Measurements from ENCODE around the gene DEFB123.

The DEFB123 gene

DNA sequence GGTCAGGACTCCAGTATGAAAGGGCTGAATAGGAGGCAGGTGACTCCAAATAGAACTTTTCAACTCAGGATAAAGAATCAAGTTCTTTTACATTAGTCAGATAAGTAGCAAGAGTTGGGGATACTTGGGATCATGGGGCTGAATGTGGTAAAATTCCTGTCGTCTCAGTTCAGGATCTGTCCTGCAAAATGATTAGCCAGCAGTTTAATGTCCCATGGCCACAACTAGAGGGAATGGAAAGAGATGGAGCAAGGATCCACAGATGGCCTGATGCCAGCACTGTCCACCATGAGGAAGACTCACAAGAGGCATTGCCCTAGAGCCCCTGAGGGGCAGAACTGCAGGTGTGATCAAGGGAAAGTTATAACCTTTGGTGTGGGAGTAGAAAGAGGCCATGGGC is 36.5 kb upstream of the DEFB123 start:
- Histone ChIP-seq H3F3A (ENCODE audit: insufficient read depth) (no peaks in the 10 kb centered on the region), H2AFZ (ENCODE audit: low read depth, low read length, severe bottlenecking) (no peak overlapping the region), H3K4me2 (ENCODE audit: low read depth, low read length, poor library complexity, severe bottlenecking) (no peak overlapping the region), H3K4me3 (ENCODE audit: insufficient read depth, low read length, poor library complexity, severe bottlenecking) (no peak overlapping the region), H3K27me3 (ENCODE audit: low read length) (0 out of 2 replicates have a peak, but pooled peaks cover 4% of the 10 kb centered on the region), H3K9me2 (replicated peaks; ENCODE audit: insufficient read depth, low read length) (no peaks in the 10 kb centered on the region), H3K9ac (ENCODE audit: low read length) (no peak overlapping the region), H3K9me3 (ENCODE audit: insufficient read depth, low read length) (no peaks in the 10 kb centered on the region), H3K79me2 (ENCODE audit: insufficient read depth, low read length) (no peaks in the 10 kb centered on the region), H4K20me1 (ENCODE audit: low read depth, low read length) (no peaks in the 10 kb centered on the region), H3K27ac (ENCODE audit: low read depth, low read length) (no peak overlapping the region), H3K36me3 (ENCODE audit: low read length) (no peaks in the 10 kb centered on the region)
- TF ChIP-seq, protein P1, sequence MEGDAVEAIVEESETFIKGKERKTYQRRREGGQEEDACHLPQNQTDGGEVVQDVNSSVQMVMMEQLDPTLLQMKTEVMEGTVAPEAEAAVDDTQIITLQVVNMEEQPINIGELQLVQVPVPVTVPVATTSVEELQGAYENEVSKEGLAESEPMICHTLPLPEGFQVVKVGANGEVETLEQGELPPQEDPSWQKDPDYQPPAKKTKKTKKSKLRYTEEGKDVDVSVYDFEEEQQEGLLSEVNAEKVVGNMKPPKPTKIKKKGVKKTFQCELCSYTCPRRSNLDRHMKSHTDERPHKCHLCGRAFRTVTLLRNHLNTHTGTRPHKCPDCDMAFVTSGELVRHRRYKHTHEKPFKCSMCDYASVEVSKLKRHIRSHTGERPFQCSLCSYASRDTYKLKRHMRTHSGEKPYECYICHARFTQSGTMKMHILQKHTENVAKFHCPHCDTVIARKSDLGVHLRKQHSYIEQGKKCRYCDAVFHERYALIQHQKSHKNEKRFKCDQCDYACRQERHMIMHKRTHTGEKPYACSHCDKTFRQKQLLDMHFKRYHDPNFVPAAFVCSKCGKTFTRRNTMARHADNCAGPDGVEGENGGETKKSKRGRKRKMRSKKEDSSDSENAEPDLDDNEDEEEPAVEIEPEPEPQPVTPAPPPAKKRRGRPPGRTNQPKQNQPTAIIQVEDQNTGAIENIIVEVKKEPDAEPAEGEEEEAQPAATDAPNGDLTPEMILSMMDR (IDR thresholded peaks at IDR 0.05; ENCODE audit: insufficient read depth, low read length, poor library complexity, severe bottlenecking): no peak
- TF ChIP-seq EZH2phosphoT487 (conservative IDR thresholded peaks at IDR 0.05; ENCODE audit: low read length): no peak

DNA sequence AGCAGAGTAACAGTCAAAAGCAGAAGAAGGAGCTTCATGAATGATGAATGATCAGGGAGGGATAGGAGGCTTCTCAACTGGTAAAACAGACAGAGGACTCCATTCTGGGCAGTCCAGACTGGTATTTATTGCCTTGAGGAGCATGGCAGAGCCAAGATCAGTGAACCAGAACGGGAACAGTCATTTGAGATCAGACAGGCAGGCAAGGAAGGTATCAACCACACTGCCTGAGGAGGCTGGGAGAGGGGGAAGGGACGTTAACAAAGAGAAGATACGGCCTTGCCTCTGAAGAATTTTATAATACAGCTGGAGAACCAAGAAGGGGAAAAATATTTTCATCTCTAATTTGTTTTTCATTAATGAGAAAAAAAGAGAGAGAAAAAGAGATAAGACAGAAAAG is 34.3 kb upstream of the DEFB123 start, which contains the start of gene DEFB121:
Gene DEFB121, minus strand, starts transcription at position 101 of the 400 bp plus-strand sequence. Its CDS starts 63 bp downstream, at position 38.
- H4K20me1 ChIP-seq (ENCODE audit: low read depth, low read length): no peaks in the 10 kb centered on the region
- no peaks in the 10 kb centered on the region for H3K9me2 ChIP-seq (replicated peaks; ENCODE audit: insufficient read depth, low read length)
- H3K27me3 ChIP-seq (ENCODE audit: low read length): 0 out of 2 replicates have a peak, but pooled peaks cover 1% of the 10 kb centered on the region
- no peak within 1 kb of the TSS for H3K27ac ChIP-seq (ENCODE audit: low read depth, low read length)
- H3K36me3 ChIP-seq (ENCODE audit: low read length): no peaks in the 10 kb centered on the region
- H3F3A ChIP-seq (ENCODE audit: insufficient read depth): no peaks in the 10 kb centered on the region
- no peak within 1 kb of the TSS for H3K4me2 ChIP-seq (ENCODE audit: low read depth, low read length, poor library complexity, severe bottlenecking)
- no peaks in the 10 kb centered on the region for H3K79me2 ChIP-seq (ENCODE audit: insufficient read depth, low read length)
- H3K9me3 ChIP-seq (ENCODE audit: insufficient read depth, low read length): no peaks in the 10 kb centered on the region
- H2AFZ ChIP-seq (ENCODE audit: low read depth, low read length, severe bottlenecking): no peak within 1 kb of the TSS
- no peak within 1 kb of the TSS for H3K9ac ChIP-seq (ENCODE audit: low read length)
- no peak for TF ChIP-seq EZH2phosphoT487 (conservative IDR thresholded peaks at IDR 0.05; ENCODE audit: low read length)
- H3K4me3 ChIP-seq (ENCODE audit: insufficient read depth, low read length, poor library complexity, severe bottlenecking): no peak within 1 kb of the TSS

DNA sequence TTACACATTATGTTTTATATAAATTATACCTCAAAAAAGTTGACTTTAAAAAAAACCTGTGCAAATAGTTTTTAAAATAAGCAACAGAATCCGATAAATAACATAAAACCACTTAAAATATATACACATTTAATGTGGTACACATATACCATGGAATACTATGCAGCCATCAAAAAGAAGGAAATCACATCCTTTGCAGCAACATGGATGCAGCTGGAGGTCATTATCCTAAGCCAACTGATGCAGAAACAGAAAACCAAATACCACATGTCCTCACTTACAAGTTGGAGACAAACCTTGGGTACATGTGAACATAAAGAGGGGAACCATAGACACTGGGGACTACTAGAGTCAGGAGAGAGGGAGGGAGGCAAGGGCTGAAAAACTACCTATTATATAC is 30.4 kb upstream of the DEFB123 start:
- Histone ChIP-seq H3K9me2 (replicated peaks; ENCODE audit: insufficient read depth, low read length) (no peaks in the 10 kb centered on the region), H3K36me3 (ENCODE audit: low read length) (no peaks in the 10 kb centered on the region), H3K9ac (ENCODE audit: low read length) (no peak overlapping the region), H3K27ac (ENCODE audit: low read depth, low read length) (no peak overlapping the region), H3F3A (ENCODE audit: insufficient read depth) (no peaks in the 10 kb centered on the region), H3K4me3 (ENCODE audit: insufficient read depth, low read length, poor library complexity, severe bottlenecking) (no peak overlapping the region), H2AFZ (ENCODE audit: low read depth, low read length, severe bottlenecking) (no peak overlapping the region), H3K79me2 (ENCODE audit: insufficient read depth, low read length) (no peaks in the 10 kb centered on the region), H4K20me1 (ENCODE audit: low read depth, low read length) (no peaks in the 10 kb centered on the region), H3K27me3 (ENCODE audit: low read length) (no peaks in the 10 kb centered on the region), H3K9me3 (ENCODE audit: insufficient read depth, low read length) (no peaks in the 10 kb centered on the region), H3K4me2 (ENCODE audit: low read depth, low read length, poor library complexity, severe bottlenecking) (no peak overlapping the region)
- TF ChIP-seq, protein P1 (IDR thresholded peaks at IDR 0.05; ENCODE audit: insufficient read depth, low read length, poor library complexity, severe bottlenecking): no peak
- no peak for TF ChIP-seq EZH2phosphoT487 (conservative IDR thresholded peaks at IDR 0.05; ENCODE audit: low read length)

DNA sequence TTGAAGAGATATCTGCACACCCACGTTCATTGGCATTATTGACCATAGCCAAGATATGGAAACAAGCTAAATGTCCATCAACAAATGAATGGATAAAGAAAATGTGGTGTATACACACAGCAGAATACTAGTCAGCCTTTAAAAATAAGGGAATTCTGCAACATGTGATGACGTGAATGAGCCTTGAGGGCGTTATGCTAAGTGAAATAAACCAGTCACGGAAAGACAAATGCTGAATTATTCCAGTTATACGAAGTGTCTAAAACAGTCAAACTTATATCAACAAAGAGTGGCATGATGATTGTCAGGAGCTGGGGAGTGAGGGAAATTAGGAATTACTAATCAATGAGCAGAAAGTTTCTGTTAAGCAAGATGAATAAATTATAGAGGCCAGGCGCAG is 26.1 kb upstream of the DEFB123 start:
- no peaks in the 10 kb centered on the region for H3K36me3 ChIP-seq (ENCODE audit: low read length)
- no peaks in the 10 kb centered on the region for H3F3A ChIP-seq (ENCODE audit: insufficient read depth)
- no peak overlapping the region for H3K9ac ChIP-seq (ENCODE audit: low read length)
- H3K4me3 ChIP-seq (ENCODE audit: insufficient read depth, low read length, poor library complexity, severe bottlenecking): no peak overlapping the region
- no peaks in the 10 kb centered on the region for H3K27me3 ChIP-seq (ENCODE audit: low read length)
- H3K79me2 ChIP-seq (ENCODE audit: insufficient read depth, low read length): no peaks in the 10 kb centered on the region
- H3K27ac ChIP-seq (ENCODE audit: low read depth, low read length): no peak overlapping the region
- H3K4me2 ChIP-seq (ENCODE audit: low read depth, low read length, poor library complexity, severe bottlenecking): no peak overlapping the region
- no peaks in the 10 kb centered on the region for H4K20me1 ChIP-seq (ENCODE audit: low read depth, low read length)
- TF ChIP-seq EZH2phosphoT487 (conservative IDR thresholded peaks at IDR 0.05; ENCODE audit: low read length): no peak
- TF ChIP-seq, protein P1 (IDR thresholded peaks at IDR 0.05; ENCODE audit: insufficient read depth, low read length, poor library complexity, severe bottlenecking): no peak
- no peaks in the 10 kb centered on the region for H3K9me3 ChIP-seq (ENCODE audit: insufficient read depth, low read length)
- no peak overlapping the region for H2AFZ ChIP-seq (ENCODE audit: low read depth, low read length, severe bottlenecking)
- no peaks in the 10 kb centered on the region for H3K9me2 ChIP-seq (replicated peaks; ENCODE audit: insufficient read depth, low read length)
